HG03378 (cell line): ENCODE results near the gene NME3.

Experiments
- ATAC-seq: cut with Tn5 transposase; IDR thresholded peaks from one replicate; pipeline ENCODE4 v1.9.1; 2021; ENCODE audit warnings: mild to moderate bottlenecking, moderate library complexity; ENCODE audit not compliant: unreplicated experiment

The NME3 gene

GRCh38 chr16:1781758-1782407 lies 10.5 kb upstream of the NME3 start:
- ATAC-seq, result no peak

- no peak for ATAC-seq
Measured at GRCh38 chr16:1781254-1781653, 9.9 kb upstream of the NME3 start.

GRCh38 chr16:1780677-1781072 lies 9.3 kb upstream of the NME3 start:
- ATAC-seq, result no peak

GRCh38 chr16:1779741-1780676 lies 8.7 kb upstream of the NME3 start:
- no peak for ATAC-seq

GRCh38 chr16:1779234-1779701 lies 7.9 kb upstream of the NME3 start:
- ATAC-seq, result no peak

GRCh38 chr16:1778200-1779179 lies 7.1 kb upstream of the NME3 start:
- ATAC-seq, result no peak

GRCh38 chr16:1777375-1778199 lies 6.2 kb upstream of the NME3 start:
- ATAC-seq, result no peak

GRCh38 chr16:1776991-1777374 lies 5.6 kb upstream of the NME3 start:
- ATAC-seq, result no peak

GRCh38 chr16:1776672-1776955 lies 5.3 kb upstream of the NME3 start:
- no peak for ATAC-seq

GRCh38 chr16:1775846-1776671 lies 4.7 kb upstream of the NME3 start:
- no peak for ATAC-seq

GRCh38 chr16:1775006-1775845 lies 3.9 kb upstream of the NME3 start:
- no peak for ATAC-seq

- no peak for ATAC-seq
Measured at GRCh38 chr16:1774448-1774780, 3.1 kb upstream of the NME3 start.

GRCh38 chr16:1773703-1774447 lies 2.5 kb upstream of the NME3 start:
- no peak for ATAC-seq

- ATAC-seq, result no peak
Measured at GRCh38 chr16:1772908-1773702, 1.8 kb upstream of the NME3 start, which contains the start of gene MRPS34. MRPS34 (minus strand) TSS chr16:1773134; CDS start chr16:1773119, 15 bp downstream.

GRCh38 chr16:1772362-1772907 lies 1.1 kb upstream of the NME3 start, which contains the start of gene EME2:
EME2 (plus strand) TSS chr16:1772810; CDS start chr16:1773228, 418 bp downstream.
- no peak for ATAC-seq

- ATAC-seq, result no peak
Measured at GRCh38 chr16:1771864-1772361, 570 bp upstream of the NME3 start.
